GM12878 (cell line): ENCODE results near the gene FERMT3. TPM values are rescaled to one million over a fixed set of nuclear protein-coding genes. Genes with fewer than 3 reads are reported as not detected.

Experiments
- ATAC-seq: fragments of 200-7000 bp; cut with Tn5 transposase; 3 replicates; pipeline ENCODE4 v1.9.1; 2020; ENCODE audit warnings: mild to moderate bottlenecking, moderate library complexity
- BruUV-seq: library from RNA; stranded (reverse); fragments of 400-500 nt; replicated peaks from 2 replicates; lab custom pipeline; 2021; lab: Mats Ljungman, UMichigan
- CTCF ChIA-PET: fragments of 300-600 bp; sonication (Branson Sonifier 250); formaldehyde crosslinking; extraction: SDS; loops from one replicate; lab custom pipeline; 2021; ENCODE audit warnings: inconsistent platforms; lab: Yijun Ruan, JAX
- POLR2A ChIA-PET: fragments of 350-600 bp; formaldehyde crosslinking; extraction: SDS; loops from one replicate; lab custom pipeline; 2021; ENCODE audit warnings: inconsistent platforms; lab: Charles Lee
- RAD21 ChIA-PET: fragments of 300-600 bp; sonication (Branson Sonifier 250); formaldehyde crosslinking; loops from one replicate; lab custom pipeline; 2023; ENCODE audit warnings: antibody characterized with exemption; ENCODE audit not compliant: unreplicated experiment; lab: Charles Lee
- SMC1A ChIA-PET: fragments of 300-600 bp; sonication (Branson Sonifier 250); formaldehyde crosslinking; loops from one replicate; lab custom pipeline; 2023; ENCODE audit not compliant: unreplicated experiment, uncharacterized antibody; lab: Charles Lee
- DNase-seq: peaks from one replicate; pipeline ENCODE4 v3.0.0-alpha.2; 2011; ENCODE audit warnings: low read depth, low spot score
- FAIRE-seq: peaks from 3 replicates; lab custom pipeline; 2011; peaks lifted over from hg19 to GRCh38; lab: Jason Lieb, UNC
- H2AFZ ChIP-seq: 2 replicates; pipeline ENCODE4 v1.6.0; 2011; ENCODE audit warnings: low read depth, low read length, control low read depth; ENCODE audit not compliant: control insufficient read depth
- H3K27ac ChIP-seq: 2 replicates; pipeline ENCODE4 v1.5.1; 2011; ENCODE audit warnings: control low read depth; ENCODE audit not compliant: control insufficient read depth, insufficient read depth
- H3K27me3 ChIP-seq, 2 experiments: replicated peaks in 1 of 2; 2 replicates each; pipeline versions ENCODE4 v1.6.0 to v1.6.1; 2011; ENCODE audit warnings: low read length in 1 of 2; ENCODE audit not compliant: control insufficient read depth in 2 of 2, insufficient read depth in 2 of 2
- H3K36me3 ChIP-seq, 2 experiments: 2 replicates each; pipeline ENCODE4 v1.5.1; 2011; ENCODE audit warnings: low read length in 1 of 2; ENCODE audit not compliant: control insufficient read depth in 2 of 2, insufficient read depth in 2 of 2
- H3K4me1 ChIP-seq: 2 replicates; pipeline ENCODE4 v1.6.1; 2011; ENCODE audit warnings: mild to moderate bottlenecking, low read length, moderate library complexity, mixed read lengths; ENCODE audit not compliant: control insufficient read depth, insufficient read depth
- H3K4me2 ChIP-seq: 2 replicates; pipeline ENCODE4 v1.6.0; 2011; ENCODE audit warnings: control low read depth; ENCODE audit not compliant: control insufficient read depth, insufficient read depth
- H3K4me3 ChIP-seq: fragments of 200-600 bp; sonication (generic); 2 replicates; pipeline ENCODE4 v1.5.1; 2016
- H3K79me2 ChIP-seq: 2 replicates; pipeline ENCODE4 v1.6.0; 2011; ENCODE audit warnings: low read length; ENCODE audit not compliant: control insufficient read depth, insufficient read depth
- H3K9ac ChIP-seq: 2 replicates; pipeline ENCODE4 v1.8.0; 2011; ENCODE audit warnings: low read length, control low read depth, mixed read lengths; ENCODE audit not compliant: control insufficient read depth, insufficient read depth
- H3K9me3 ChIP-seq: replicated peaks from 3 replicates; pipeline ENCODE4 v1.5.1; 2011; ENCODE audit warnings: mild to moderate bottlenecking, low read length; ENCODE audit not compliant: control insufficient read depth, insufficient read depth
- H4K20me1 ChIP-seq: 2 replicates; pipeline ENCODE4 v1.6.0; 2011; ENCODE audit not compliant: control insufficient read depth, insufficient read depth
- CHD2 ChIP-seq: IDR thresholded peaks from 2 replicates; pipeline ENCODE4 v1.6.1; 2011; ENCODE audit warnings: low read depth, low read length, improper control_type of control experiment, borderline replicate concordance
- CREM ChIP-seq: IDR thresholded peaks from 2 replicates; pipeline ENCODE4 v1.6.1; 2014; ENCODE audit warnings: antibody characterized with exemption, low read depth
- ESRRA ChIP-seq: IDR thresholded peaks from 2 replicates; pipeline ENCODE4 v1.6.1; 2012; ENCODE audit warnings: mild to moderate bottlenecking, low read length, improper control_type of control experiment
- FOXK2 ChIP-seq: fragments of 450-650 bp; IDR thresholded peaks from 2 replicates; pipeline ENCODE4 v1.6.1; 2017; ENCODE audit warnings: mild to moderate bottlenecking, moderate library complexity
- HDAC2 ChIP-seq: fragments of 200-600 bp; sonication (generic); IDR thresholded peaks from 2 replicates; pipeline ENCODE4 v1.6.1; 2017
- KLF5 ChIP-seq: fragments of 450-650 bp; IDR thresholded peaks from 2 replicates; pipeline ENCODE4 v1.6.1; 2014; ENCODE audit warnings: mild to moderate bottlenecking; ENCODE audit not compliant: partially characterized antibody
- MEF2B ChIP-seq: fragments of 450-650 bp; IDR thresholded peaks from 2 replicates; pipeline ENCODE4 v1.6.1; 2018; ENCODE audit warnings: mild to moderate bottlenecking, moderate library complexity; ENCODE audit not compliant: partially characterized antibody, poor library complexity, severe bottlenecking
- MTA2 ChIP-seq: fragments of 450-650 bp; IDR thresholded peaks from 2 replicates; pipeline ENCODE4 v1.6.1; 2016; ENCODE audit warnings: low read depth, mild to moderate bottlenecking, moderate library complexity
- NR2F1 ChIP-seq: fragments of 450-650 bp; conservative IDR thresholded peaks from 2 replicates; pipeline ENCODE4 v1.6.1; 2017; ENCODE audit warnings: mild to moderate bottlenecking
- PAX5 ChIP-seq: IDR thresholded peaks from 2 replicates; pipeline ENCODE4 v1.6.1; 2011; ENCODE audit warnings: low read depth, low read length, borderline replicate concordance
- RFX5 ChIP-seq: IDR thresholded peaks from 2 replicates; pipeline ENCODE4 v1.6.1; 2011; ENCODE audit warnings: low read depth, low read length, improper control_type of control experiment
- ZBTB33 ChIP-seq: fragments of 450-650 bp; IDR thresholded peaks from 2 replicates; pipeline ENCODE4 v1.6.1; 2017; ENCODE audit warnings: mild to moderate bottlenecking
- ZNF217 ChIP-seq: fragments of 450-650 bp; IDR thresholded peaks from 2 replicates; pipeline ENCODE4 v1.6.1; 2017; ENCODE audit warnings: antibody characterized with exemption, mild to moderate bottlenecking
- ZNF592 ChIP-seq: fragments of 450-650 bp; IDR thresholded peaks from 2 replicates; pipeline ENCODE4 v1.6.1; 2017; ENCODE audit warnings: mild to moderate bottlenecking, moderate library complexity
- ZNF687 ChIP-seq: fragments of 450-650 bp; IDR thresholded peaks from 2 replicates; pipeline ENCODE4 v1.6.1; 2017; ENCODE audit warnings: mild to moderate bottlenecking, moderate library complexity
- WGBS: methylation state at CpG from one replicate; pipeline ENCODE4 v1.1.6; 2016; ENCODE audit warnings: low lambda C conversion rate; ENCODE audit not compliant: insufficient replicate concordance, insufficient coverage; ENCODE audit errors: missing lambda C conversion rate; 5-methylcytosine and 5-hydroxymethylcytosine counted together
- in situ Hi-C: fragments of 300-500 bp; cut with MboI; formaldehyde crosslinking; loops from 9 replicates; pipeline ENCODE4 v1.14.3; 2018; ENCODE audit warnings: mixed read lengths
- intact Hi-C: fragments of 100-400 bp; cut with micrococcal nuclease; formaldehyde crosslinking; loops from one replicate; pipeline ENCODE4 v1.14.2; 2022; ENCODE audit not compliant: unreplicated experiment
- polyA plus RNA-seq, 11 experiments: library from polyadenylated mRNA; depleted of rRNA in 4 of 11; unstranded in 6 of 11; stranded (reverse) in 5 of 11; fragments of >200 nt; fragmentation: Nextera tagmentation in 4 of 11; fragmentation: Illumina TruSeq in 1 of 11; extraction: Ambion mirVana in 4 of 11; extraction: Trizol in 1 of 11; gene quantifications; 1 replicate in 1 of 11; 2 replicates in 10 of 11; pipeline versions ENCODE4 v1.2.1 to v1.2.3, GENCODE V29; 2011 to 2016; ENCODE audit warnings: inconsistent platforms in 2 of 11, missing spikeins in 2 of 11, low read depth in 1 of 11
- total RNA-seq, 4 experiments: library from RNA; depleted of rRNA in 3 of 4; stranded (reverse); fragments of >200 nt in 3 of 4; fragmentation: Illumina TruSeq in 1 of 4; extraction: Trizol in 1 of 4; gene quantifications; 2 replicates each; pipeline versions ENCODE4 v1.2.1 to v1.2.3, GENCODE V29; 2013 to 2021

Gene FERMT3
- total and polyA plus RNA-seq, 10 of the 15 experiments (the other 5 are each of a cell fraction or from before 2014, with no cell fraction given): 2.0 to 211 (median 114) TPM

- no peaks in the 10 kb centered on the region for H3K27me3 ChIP-seq
- H3K27ac ChIP-seq: no peak overlapping the region
- H3K79me2 ChIP-seq: peaks cover 12% of the 10 kb centered on the region
- no peaks in the 10 kb centered on the region for H4K20me1 ChIP-seq
- peaks cover 26 to 27% of the 10 kb centered on the region in 2 experiments for H3K36me3 ChIP-seq
- H3K9me3 ChIP-seq: no peaks in the 10 kb centered on the region
- H2AFZ ChIP-seq: no peak overlapping the region
- peaks cover 3% of the 10 kb centered on the region; the same call in 1 of the 2 replicates for H3K4me1 ChIP-seq
- ChIA-PET RAD21 (interaction anchor here (0.6 kb wide), 1 partner anchor 16 kb away, joined by 3 read pairs; no protein-coding TSS in a partner anchor), SMC1A (no interaction called here), CTCF (no interaction called here), POLR2A (interaction anchor here (1.0 to 2.6 kb wide), 2 partner anchors 11 to 14 kb away, joined by 3 to 11 read pairs; partner anchors contain the start of gene FERMT3)
- intact Hi-C loops (no loop called here), in situ Hi-C loops (no loop called here)
- DNase-seq (no peak), ATAC-seq (no peak), FAIRE-seq (no peak)
- no peak overlapping the region for H3K9ac ChIP-seq
- BruUV-seq: no TSS peak
- no peak overlapping the region for H3K4me3 ChIP-seq
- WGBS: 95% methylated on average over 14 of the region's 14 CpGs
- no peak overlapping the region for H3K4me2 ChIP-seq
- no peak for TF ChIP-seq HDAC2
- no peak for TF ChIP-seq ZNF592
- no peak for TF ChIP-seq ZNF217
- no peak for TF ChIP-seq ZNF687
- no peak for TF ChIP-seq MTA2
- TF ChIP-seq CREM: no peak
- no peak for TF ChIP-seq NR2F1
- TF ChIP-seq MEF2B: no peak
- TF ChIP-seq RFX5: no peak
- TF ChIP-seq ESRRA: no peak
- no peak for TF ChIP-seq FOXK2
- TF ChIP-seq ZBTB33: no peak
- TF ChIP-seq CHD2: no peak
- TF ChIP-seq KLF5: no peak
- TF ChIP-seq PAX5: no peak
These were observed 14.3 kb downstream of the FERMT3 start for GRCh38 chr11:64220798-64221197.
